NCI-H345 treated with DMSO at 0.1 percent for 48 hours (cell line): ENCODE data around the gene CDC27.
"Not testable (repeated sequence)": the region's sequence is repeated elsewhere in the genome, so short reads cannot be mapped to it uniquely, and the experiment has no call there.

ENCODE experiments used
- DNase-seq: peaks from one replicate; lab custom pipeline; 2025; ENCODE audit not compliant: unreplicated experiment; lab: John Stamatoyannopoulos, UW

CDC27 gene

DNA sequence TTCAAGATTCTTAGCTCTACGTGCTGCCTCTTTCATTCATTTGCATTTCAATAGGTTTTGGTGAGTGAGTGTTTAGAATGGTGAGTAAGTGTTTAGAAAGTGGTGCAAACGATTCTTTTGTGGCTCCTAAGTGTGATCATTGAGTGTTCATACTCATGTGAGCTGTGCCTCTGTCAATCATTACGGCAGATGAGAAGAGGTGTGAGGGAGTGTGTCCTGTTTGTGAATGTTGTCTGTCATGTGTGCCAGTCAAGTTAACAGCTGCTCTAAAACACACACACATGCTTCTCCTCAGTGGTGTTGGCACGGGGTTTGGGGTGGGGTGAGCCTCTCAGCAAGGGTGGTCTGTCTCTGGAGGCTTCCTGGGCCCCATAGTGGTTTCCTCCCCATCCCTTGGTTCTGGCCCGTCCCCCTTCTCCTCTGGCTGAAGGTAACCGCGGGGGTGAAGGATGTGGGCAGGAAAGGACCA lies 31.5 kb upstream of the CDC27 start:
- DNase-seq: peak; percentile 13

DNA sequence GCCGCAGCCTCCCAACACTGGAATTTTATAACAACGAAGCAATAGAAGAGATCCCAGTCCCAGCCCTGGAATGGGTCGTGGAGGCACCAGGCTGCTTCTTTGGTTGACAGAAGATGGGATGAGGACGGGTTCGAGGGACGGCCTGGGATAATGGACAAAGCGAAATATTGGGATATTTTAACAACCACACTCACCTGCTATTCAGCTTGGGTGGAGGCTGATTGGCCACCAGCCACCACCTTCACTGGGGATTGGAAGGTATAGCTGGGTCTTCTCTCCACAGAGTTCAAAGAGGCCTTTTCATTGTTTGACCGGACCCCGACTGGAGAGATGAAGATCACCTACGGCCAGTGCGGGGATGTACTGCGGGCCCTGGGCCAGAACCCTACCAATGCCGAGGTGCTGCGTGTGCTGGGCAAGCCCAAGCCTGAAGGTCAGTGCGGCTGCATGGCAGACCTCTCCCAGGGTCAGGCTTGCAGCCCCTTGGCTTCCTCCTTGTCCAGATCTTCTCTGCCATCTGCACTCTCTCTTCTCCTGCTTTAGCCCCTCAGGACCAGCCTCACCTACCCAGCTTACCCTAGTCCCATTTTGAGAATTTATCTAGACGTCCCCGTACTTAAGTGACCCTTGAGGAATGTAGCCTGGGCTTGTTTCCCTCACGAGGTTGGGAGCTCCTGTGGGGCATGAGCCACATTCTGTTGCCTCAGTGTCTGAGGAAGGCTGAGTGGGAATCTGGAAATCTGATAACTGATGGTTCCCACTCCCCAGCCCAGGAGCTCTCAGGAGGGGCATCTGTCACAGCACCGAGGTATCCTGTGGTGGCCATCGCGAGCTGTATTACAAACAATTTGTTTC lies 30.8 kb upstream of the CDC27 start:
- DNase-seq: no peak

DNA sequence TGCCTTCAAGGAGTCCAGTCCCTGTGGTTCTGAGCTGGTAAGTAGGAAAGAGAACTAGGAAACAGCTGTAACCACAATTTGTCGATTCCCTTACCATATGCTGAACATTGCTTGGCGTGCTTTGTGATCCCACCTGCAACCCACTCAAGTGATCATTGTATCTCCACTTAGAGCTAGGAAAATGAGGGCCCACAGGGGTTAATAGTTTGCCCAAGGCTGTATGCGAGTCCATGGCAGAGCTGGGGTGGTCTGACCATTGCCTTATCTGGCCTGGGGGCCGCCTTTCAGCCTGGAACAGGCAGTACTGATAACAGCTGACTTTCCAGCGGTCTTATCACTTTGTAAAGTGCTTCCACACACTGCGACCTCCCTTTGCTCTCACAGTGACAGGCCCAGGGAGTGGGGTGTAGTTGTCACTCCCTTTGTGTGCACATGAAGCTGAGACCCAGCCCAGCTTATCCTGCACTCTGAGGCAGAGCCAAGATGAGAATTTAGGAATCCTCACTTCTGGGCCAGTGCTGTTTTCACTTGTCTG lies 29.9 kb upstream of the CDC27 start:
- no peak for DNase-seq

DNA sequence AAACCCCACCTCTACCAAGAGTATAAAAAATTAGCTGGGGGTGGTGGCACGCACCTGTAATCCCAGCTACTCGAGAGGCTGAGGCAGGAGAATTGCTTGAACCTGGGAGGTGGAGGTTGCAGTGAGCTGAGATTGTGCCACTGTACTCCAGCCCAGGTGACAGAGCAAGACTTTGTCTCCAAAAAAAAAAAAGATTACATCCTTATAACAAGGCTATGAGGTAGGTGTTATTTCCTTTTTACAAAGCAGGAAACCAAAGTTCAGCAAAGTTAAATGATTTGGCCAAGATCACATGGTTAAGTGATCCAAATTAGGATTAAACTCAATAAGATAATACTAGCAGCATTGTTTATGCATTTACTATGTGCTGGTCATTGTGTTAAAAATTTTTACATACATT lies 28.2 kb upstream of the CDC27 start:
- DNase-seq: not testable (repeated sequence)

DNA sequence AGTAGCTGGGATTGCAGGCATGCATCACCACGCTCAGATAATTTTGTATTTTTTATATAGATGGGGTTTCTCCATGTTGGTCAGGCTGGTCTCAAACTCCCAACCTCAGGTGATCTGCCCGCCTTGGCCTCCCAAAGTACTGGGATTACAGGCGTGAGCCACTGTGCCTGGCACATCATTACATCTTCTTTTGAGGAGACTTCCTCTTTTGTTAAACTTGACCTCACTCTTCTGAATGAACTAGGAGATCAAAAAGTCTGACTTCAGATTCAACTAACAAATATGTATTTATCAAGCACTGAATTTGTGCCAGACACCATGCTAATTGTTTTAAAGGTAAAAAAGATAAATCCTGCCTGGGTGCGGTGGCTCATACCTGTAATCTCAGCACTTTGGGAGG lies 27.7 kb upstream of the CDC27 start:
- not testable (repeated sequence) for DNase-seq

DNA sequence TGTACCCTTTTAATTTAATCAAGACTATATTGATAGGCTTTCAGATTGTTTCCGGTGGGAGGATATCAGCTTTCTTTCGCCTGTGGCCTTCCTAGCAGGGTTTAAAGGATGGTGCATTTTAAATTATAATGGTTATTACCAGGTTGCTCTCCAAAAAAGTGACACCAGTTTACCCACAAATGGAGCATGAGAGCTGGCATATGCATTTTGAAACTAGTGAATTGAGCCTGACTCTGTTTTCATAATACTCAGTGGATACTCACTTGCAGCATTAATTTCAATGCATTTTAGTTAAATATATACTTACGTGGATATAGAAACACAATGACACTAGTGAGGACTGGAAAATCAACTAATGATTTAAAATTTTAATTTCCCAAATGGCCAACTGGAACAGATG lies 25.8 kb upstream of the CDC27 start:
- DNase-seq: no peak

DNA sequence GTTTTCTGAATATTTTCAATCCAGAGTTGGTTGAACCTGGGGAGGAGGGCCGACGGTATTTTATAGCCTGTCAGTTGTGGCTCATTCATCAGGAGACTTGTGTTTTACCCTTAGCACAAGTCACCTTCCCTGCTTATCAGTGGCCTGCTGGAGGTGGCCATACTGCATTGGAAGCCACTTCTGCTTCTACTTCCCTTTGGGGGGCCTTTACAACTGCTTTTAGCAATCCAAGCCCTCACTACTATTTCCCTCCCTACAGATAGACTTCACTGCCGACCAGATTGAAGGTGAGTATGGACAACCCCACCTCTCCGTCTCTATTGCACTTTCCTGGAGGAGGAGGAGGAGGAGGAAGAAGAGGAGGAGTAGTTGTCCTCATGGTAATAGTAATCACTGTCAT lies 24.4 kb upstream of the CDC27 start:
- no peak for DNase-seq

DNA sequence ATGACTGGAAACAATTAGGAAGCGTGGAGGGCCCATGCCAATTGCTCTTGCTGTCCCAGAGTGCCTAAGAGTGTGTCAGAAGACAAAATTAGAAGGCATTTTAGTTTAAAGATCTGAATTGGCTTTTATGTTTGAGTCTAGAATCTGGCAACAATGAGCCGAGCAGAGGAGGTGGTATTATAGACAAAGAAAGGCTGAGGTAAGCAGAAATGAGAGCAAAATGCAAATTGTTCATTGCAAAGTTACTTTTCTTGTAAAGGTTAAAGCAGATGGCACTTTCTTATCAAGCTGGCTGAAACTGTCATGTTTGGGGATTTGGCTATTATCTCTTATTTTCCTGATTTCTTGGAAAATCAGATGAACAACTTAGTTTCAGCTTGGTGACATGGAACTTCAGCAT lies 23.4 kb upstream of the CDC27 start:
- no peak for DNase-seq

DNA sequence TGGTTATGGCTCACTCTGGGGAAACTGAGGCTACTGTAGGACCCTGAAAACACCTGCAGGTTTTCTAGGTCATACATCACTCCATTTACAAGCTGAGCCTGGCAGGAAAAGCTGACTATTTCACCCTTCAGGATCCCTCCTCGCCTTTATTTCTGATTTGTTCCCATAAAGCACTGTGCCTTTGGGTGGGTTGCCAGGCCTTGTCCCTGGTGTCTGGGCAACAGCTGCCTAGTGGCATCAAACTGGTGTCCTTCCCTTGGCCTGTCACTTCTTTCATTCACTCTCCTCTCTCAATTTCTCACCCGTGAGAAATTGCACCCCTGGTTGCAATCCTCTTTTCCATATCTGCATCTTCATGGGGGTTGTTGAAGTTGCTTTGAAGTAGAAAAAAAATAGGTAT lies 21.7 kb upstream of the CDC27 start:
- no peak for DNase-seq

DNA sequence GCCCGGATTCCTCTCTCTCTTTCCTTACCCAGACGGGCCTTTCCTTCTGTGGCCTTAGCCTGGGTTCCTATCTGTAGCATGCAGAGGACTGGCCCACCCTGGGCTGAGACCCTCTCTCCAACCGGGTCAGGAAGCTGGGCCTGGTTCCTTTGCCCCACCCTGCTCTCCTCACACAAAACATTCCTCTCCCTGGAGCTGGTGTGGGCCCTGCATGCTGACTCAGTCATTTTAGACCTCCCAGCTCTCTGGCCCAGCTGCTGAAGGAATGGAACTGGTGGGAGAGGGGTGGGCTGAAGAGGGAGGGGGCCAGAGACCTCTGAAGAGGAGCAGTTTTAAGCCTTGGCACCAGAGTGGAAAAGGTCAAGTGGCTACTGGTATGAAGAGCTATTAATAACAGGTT lies 21.0 kb upstream of the CDC27 start:
- DNase-seq: no peak

DNA sequence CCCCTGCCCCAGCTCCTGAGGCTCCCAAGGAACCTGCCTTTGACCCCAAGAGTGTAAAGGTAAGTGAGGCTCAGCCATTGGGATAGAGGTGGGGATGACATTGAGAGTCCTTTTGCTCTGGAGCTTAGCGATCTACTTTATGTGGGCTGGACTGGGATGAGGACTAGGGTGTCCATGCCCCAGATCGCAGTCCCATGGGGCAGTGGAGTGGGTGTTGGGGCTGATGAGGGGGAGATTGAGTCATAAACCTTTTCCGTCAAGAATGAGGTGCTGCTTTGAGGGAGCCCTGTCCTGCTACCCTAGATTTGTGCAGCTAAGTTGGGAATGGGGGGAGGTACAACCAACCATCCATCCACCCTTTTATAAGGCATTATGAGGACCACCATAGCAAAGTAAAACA lies 20.4 kb upstream of the CDC27 start:
- no peak for DNase-seq

DNA sequence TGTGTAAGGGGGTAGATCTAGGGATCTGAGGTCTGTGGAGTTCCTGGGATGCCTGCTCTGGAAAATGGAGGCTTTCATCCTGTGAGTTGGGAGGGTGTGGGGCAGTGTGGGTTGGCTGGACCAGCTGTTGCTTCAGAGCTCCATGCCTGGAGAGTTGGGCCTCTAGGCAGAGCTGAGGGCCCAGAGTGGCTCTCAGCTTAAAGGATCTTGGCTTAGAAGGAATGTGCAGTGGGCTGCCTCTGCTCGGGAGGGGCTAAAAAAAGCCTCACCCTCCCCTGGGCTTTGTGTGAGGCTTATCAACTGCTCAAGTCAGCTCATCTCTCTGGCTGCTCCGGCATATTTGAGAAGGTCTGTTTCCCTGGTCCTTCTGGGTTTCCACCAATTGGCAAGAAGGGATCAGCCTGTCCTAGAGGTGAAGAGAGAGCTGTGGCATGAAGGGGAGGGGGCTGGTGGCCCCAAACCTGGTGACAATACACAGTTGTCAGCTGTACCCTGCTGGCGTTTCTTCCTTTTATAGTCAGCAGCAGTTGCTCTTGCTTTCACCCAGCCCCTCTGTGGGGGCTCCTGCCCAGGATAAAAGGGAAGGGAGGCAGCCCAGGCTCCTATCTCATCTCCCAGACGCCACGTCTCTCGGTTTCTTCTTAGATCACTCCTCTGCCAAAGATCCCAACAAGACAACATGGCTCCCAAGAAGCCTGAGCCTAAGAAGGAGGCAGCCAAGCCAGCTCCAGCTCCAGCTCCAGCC lies 19.8 kb upstream of the CDC27 start, which contains the start of gene MYL4:
Gene MYL4, plus strand, starts transcription at position 605 of the 745 bp plus-strand sequence. Its CDS starts 75 bp downstream, at position 680.
- DNase-seq: no peak

DNA sequence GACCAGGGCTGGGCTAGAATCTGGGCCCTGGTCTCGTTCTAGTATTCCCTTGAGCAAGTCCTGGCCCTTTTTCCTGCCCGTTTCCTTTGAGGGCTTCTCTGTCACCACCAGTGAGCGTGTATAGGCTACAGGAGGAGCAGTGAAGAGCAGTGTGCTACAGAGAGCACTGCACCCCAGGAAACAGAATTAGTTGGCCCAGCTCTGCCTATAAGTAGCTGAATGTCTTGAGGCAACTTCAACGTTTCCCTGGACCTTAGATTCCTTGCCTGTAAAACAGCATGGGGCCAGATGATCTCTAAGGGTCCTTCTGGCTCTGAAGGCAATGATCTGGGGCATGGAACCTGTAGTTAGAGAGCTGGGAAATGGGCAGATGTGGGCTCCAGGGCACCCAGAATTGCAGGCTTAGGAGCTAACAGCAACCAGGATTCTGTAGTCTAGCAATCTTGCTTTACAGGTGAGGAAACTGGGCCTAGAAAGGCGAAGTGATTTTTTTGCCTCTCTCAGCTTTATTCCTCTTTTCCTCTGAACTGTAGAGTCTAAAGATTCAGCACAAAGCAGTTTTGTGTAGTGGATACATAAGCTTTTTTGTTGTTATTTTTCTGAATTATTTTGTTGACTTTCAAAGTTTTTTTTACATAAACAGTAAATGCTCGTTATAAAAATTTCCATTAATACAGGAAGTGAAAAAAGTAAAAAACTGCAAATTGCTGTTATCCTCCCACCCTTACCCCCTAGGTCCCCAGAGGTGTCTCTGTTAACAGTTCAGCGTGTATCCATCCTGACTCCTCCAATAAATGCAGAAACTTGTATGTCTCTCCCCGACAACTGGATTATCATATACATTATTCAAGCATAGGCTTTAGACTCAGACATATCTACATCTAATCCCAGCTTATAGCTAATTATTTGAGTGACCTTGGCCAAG lies 18.3 kb upstream of the CDC27 start:
- no peak for DNase-seq

DNA sequence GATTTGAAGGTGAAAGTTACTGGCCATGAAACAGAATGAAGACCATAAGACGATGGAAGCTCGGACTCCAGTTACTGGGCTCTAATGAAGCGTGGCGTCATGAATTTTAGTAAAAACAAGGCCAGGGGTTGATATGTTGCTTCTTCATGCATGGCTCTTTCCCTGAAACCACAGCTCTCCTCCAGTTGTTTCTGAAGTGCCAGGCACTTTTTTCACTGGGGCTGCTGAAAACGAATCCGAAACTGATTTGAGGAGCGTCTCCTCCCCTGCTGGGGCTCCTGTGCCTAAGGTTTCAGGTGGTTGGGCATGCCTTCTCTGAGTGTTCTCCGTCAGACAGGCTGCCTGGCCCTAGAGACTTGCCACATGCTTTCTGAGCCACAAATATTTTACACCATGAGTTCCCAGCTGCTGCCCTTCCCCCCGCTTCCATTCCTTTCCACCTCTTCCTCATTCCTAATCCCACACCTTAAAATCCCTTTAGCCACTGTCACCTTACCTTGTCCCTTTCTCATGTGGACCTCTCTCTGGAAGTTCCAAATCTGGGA lies 16.4 kb upstream of the CDC27 start:
- no peak for DNase-seq

DNA sequence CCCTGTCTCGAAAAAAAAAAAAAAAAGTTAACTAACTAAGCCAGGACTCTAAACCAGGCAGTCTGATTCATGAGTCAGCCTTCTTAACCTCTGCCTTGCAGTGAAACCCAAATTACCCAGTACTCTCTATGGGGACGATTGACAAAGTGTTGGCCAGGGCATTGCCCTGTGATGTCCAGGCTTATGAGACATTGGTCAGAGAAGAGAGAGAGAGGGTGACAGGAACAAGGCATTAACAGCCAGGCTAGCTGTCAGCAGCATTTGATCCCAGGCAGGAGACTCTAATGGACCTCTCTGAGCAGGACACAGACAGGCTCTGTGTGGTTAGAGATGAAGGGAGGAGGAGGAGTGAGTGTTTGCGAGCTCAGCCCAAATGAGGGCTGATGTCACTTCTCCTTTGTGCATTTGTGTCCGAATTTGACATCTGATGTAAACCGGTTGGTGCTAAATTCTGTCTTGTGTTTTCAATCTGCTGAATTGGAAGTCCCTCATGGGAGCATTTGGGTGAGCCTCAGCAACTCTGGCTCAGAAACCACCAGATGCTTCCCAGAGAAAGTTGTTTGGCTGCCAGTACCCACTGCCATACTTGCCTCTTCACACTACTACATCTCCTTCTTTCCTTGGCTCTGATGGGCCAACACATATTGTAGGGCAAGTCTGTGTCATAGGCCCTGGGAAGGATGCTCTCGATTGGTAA lies 15.8 kb upstream of the CDC27 start:
- no peak for DNase-seq

DNA sequence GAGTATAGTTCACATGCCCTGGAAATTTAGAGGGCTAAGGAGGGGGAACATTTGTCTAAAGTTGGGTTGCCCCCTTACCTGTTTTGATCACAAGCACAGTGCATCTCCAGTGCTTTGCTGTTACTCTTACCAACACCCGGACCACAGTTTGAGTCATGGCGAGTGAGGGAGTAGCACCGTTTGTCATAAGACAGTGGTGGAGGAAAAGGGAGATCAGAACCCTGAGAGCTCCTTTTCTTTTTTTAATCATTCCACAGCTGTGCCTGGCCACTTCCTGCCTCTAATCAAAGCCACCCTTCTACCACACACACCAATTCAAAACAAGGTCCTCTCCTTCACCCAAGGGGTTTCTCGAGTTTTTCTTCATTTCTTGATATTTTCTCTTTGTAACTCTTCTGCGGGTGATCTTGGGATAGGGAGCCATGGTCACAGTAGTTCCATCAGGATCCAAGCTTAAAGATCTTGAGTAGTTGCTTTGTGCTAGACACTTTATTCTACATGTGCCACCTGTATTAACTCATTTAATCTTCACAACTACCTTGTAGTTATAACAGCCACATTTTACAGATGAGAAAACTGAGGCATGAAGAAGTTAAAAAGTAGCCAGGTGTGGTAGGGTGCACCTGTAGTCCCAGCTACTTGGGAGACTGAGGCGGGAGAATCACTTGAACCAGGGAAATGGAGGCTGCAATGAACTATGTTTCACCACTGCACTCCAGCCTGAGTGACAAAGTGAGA lies 15.1 kb upstream of the CDC27 start:
- DNase-seq: no peak

DNA sequence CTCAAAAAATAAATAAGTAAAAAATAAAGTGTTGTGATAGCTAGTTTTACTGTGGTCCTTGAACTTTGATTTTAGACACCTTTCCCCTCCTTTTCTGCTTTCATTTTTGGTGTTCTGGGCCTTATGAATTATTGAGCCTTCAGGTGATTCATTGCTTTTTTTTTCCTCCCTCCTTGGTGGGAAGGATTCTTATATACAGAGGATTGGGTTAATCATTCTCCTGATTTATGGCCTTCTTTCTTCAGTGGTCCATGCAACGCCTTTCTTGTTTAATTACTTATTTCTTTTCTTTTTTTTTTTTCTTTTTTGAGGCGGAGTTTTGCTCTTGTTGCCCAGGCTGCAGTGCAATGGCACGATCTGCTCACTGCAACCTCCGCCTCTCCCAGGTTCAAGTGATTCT lies 12.1 kb upstream of the CDC27 start:
- DNase-seq: no peak

DNA sequence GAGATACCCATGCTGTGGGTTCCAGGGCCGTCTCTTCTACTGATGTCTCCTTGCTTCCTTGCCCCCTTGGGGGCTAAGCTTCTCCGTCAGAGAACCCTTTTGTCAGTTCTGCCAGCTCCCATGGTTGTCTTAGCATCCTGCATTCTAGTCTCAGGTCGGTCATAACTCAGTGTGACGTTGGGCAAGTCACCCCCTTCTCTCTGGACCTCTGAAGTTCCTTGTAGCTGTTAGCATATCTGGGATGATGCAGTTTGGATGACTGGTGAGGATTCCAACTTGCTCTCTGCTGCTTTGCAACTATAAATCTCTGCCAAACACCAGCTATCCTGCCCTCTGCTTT lies 11.2 kb upstream of the CDC27 start:
- DNase-seq: no peak

DNA sequence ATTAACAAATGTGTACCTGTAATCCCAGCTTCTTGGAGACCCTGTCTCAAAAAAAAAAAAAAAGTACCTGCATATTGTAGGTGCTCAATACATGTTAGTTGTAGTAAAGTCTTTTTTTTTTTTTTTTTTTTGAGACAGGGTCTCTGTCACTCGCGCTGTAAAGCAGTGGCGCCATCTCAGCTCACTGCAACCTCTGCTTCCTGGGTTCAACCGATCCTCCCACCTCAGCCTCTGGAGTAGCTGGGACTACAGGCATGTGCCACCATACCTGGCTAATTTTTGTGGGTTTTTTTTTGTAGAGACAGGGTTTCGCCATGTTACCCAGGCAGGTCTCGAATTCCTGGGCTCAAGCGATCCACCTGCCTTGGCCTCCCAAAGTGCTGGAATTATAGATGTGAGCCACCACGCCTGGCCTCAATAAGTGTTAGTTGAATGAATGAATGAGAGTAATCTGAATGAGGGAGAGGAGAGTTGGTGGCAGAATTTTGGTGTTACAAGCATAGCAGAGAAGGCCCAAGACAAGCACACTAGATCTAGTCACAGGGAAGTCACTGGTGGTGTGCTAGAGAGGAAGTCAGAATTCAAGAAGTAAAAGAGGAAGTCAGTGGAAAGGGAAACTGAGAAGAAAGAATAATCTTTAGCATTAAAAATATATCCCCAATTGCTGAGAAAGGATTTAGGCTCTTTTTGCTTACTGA lies 10.7 kb upstream of the CDC27 start:
- no peak for DNase-seq
